ENCODE results near the gene PPP1R3C. TPM values are rescaled to one million over a fixed set of nuclear protein-coding genes. Genes with fewer than 3 reads are reported as not detected.

PPP1R3C gene
- total RNA-seq: 1 to 10 TPM; 2.1 to 4.4 (median 2.7) TPM

GRCh38 chr10:91632671-91633550 lies at the start of gene PPP1R3C:
PPP1R3C (minus strand) TSS chr10:91633071; CDS start chr10:91632969, 102 bp downstream.
- DNase-seq: peak; percentile 81 to 82
- peaks cover 0 to 6% of the 10 kb centered on the region in 2 donors for H3K4me1 ChIP-seq
- intact Hi-C loops (cut with DNase I): loop anchor here (5.0 to 10.0 kb wide), 3 partner anchors 78 to 248 kb away; no protein-coding TSS in a partner anchor

DNA sequence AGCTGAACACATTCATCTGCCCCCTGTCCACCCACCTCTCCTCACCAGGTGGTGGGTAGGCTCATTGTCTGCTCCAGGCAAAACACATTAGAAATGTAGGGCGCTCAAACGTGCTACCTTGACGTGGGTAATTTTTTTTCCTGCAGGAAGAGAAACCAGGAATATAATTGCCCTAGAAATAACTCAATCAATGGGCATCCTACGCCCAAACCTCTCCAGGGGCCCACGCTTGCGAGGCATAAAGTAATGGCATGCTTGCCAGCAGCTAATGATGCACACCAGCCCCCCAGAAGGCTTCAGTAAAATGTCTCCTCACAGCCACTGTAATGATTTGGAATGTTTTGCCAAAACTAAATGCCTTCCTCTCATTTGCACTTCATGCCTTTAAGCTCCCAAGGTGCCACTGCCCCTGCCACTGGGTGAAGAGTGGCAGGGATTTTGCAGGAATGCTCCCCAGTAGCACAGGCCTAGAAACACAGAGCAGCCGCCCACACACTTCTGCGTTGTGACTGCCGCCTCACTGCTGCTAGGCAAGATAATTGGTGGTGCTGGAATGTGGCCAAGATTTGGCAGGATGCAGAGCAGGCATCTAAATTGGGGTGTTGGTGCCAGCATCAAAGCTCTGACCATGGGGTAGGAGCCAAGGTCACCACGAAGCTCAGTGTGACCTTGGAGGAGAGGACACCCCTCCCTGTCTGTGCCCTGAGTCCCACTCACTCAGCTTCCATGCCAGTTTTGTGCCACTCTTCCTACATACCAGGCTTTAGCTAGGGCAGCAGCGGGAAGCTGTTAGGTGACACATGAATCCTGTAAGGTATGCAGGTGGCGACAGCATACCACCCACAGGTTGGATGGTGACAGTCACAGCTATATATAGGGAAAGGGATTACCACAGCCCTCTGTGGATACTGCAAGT lies 48.7 kb upstream of the PPP1R3C start:
- H3K4me1 ChIP-seq: no peaks in the 10 kb centered on the region
- H3K36me3 ChIP-seq: no peaks in the 10 kb centered on the region
- no peak overlapping the region for H3K4me3 ChIP-seq (replicated peaks in 1 of 3)
- no peak overlapping the region for H3K27ac ChIP-seq
- DNase-seq: peak; percentile 5 to 15
- intact Hi-C loops (cut with DNase I): no loop called here
- 71 to 78% methylated on average over 11 to 12 of the region's 12 CpGs for WGBS, 2 donors
- H3K27me3 ChIP-seq: no peaks in the 10 kb centered on the region
- H3K9me3 ChIP-seq: no peaks in the 10 kb centered on the region
- TF ChIP-seq POLR2A (IDR thresholded peaks at IDR 0.05): no peak
- TF ChIP-seq, protein P1, sequence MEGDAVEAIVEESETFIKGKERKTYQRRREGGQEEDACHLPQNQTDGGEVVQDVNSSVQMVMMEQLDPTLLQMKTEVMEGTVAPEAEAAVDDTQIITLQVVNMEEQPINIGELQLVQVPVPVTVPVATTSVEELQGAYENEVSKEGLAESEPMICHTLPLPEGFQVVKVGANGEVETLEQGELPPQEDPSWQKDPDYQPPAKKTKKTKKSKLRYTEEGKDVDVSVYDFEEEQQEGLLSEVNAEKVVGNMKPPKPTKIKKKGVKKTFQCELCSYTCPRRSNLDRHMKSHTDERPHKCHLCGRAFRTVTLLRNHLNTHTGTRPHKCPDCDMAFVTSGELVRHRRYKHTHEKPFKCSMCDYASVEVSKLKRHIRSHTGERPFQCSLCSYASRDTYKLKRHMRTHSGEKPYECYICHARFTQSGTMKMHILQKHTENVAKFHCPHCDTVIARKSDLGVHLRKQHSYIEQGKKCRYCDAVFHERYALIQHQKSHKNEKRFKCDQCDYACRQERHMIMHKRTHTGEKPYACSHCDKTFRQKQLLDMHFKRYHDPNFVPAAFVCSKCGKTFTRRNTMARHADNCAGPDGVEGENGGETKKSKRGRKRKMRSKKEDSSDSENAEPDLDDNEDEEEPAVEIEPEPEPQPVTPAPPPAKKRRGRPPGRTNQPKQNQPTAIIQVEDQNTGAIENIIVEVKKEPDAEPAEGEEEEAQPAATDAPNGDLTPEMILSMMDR (IDR thresholded peaks at IDR 0.05): no peak

More at GRCh38 chr10:91632671-91633550, at the start of gene PPP1R3C:
- Histone ChIP-seq H3K36me3 (no peaks in the 10 kb centered on the region), H3K27me3 (no peaks in the 10 kb centered on the region), H3K9me3 (no peaks in the 10 kb centered on the region), H3K27ac (peak within 1 kb of the TSS in 1 of 3 donors; percentile 35), H3K4me3 (replicated peaks in 1 of 3) (peak within 1 kb of the TSS; percentile 12 to 45 (median 43))
- 6 to 8% methylated on average over 26 to 40 of the region's 61 CpGs for WGBS, 2 donors
- TF ChIP-seq, protein P1 (IDR thresholded peaks at IDR 0.05): peak in 1 of 6 experiments; percentile 16
- peak in 1 of 2 donors; percentile 82 for TF ChIP-seq POLR2A (IDR thresholded peaks at IDR 0.05)

GRCh38 chr10:91680487-91680886 lies 47.6 kb upstream of the PPP1R3C start:
- DNase-seq: no peak
- TF ChIP-seq, protein P1 (IDR thresholded peaks at IDR 0.05): no peak
- no peak for TF ChIP-seq POLR2A (IDR thresholded peaks at IDR 0.05)
- 93 to 96% methylated on average over 3 of the region's 3 CpGs for WGBS, 2 donors

GRCh38 chr10:91679296-91679695 lies 46.4 kb upstream of the PPP1R3C start:
- Histone ChIP-seq H3K9me3 (no peaks in the 10 kb centered on the region), H3K4me1 (no peaks in the 10 kb centered on the region), H3K27me3 (no peaks in the 10 kb centered on the region), H3K36me3 (no peaks in the 10 kb centered on the region), H3K27ac (no peak overlapping the region), H3K4me3 (replicated peaks in 1 of 3) (no peak overlapping the region)
- TF ChIP-seq POLR2A (IDR thresholded peaks at IDR 0.05): no peak
- TF ChIP-seq, protein P1 (IDR thresholded peaks at IDR 0.05): no peak
- no peak for DNase-seq
- WGBS, 2 donors: 94% methylated on average over 3 of the region's 3 CpGs
- intact Hi-C loops (cut with DNase I): no loop called here

More at GRCh38 chr10:91680487-91680886, 47.6 kb upstream of the PPP1R3C start:
- H3K9me3 ChIP-seq: no peaks in the 10 kb centered on the region
- intact Hi-C loops (cut with DNase I): no loop called here
- no peaks in the 10 kb centered on the region for H3K36me3 ChIP-seq
- H3K4me1 ChIP-seq: no peaks in the 10 kb centered on the region
- H3K27me3 ChIP-seq: no peaks in the 10 kb centered on the region
- no peak overlapping the region for H3K4me3 ChIP-seq (replicated peaks in 1 of 3)
- no peak overlapping the region for H3K27ac ChIP-seq
